ENCODE measurements around the gene RPL29.

The RPL29 gene

DNA sequence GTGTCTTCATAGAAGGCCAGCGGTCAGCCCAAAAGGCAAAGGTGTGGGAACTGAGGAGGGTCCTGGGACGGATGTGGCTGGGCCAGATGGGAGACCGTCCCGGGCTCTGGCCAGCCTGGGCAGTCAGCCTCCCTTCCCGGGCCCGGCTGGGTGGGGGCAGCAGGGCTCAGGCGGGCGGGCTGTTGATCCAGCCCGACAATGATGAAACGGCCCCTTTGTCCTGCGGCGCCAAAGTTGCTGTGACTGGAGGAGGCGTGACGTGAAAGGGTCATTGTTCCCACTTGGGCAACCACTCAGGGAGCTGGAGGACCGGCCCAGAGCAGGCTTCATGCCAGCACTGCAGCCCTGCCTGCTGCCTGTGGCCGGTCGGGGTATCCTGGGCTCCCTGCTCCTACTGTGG, 44.2 kb upstream of the RPL29 start:
- TF ChIP-seq, protein P1, sequence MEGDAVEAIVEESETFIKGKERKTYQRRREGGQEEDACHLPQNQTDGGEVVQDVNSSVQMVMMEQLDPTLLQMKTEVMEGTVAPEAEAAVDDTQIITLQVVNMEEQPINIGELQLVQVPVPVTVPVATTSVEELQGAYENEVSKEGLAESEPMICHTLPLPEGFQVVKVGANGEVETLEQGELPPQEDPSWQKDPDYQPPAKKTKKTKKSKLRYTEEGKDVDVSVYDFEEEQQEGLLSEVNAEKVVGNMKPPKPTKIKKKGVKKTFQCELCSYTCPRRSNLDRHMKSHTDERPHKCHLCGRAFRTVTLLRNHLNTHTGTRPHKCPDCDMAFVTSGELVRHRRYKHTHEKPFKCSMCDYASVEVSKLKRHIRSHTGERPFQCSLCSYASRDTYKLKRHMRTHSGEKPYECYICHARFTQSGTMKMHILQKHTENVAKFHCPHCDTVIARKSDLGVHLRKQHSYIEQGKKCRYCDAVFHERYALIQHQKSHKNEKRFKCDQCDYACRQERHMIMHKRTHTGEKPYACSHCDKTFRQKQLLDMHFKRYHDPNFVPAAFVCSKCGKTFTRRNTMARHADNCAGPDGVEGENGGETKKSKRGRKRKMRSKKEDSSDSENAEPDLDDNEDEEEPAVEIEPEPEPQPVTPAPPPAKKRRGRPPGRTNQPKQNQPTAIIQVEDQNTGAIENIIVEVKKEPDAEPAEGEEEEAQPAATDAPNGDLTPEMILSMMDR (IDR thresholded peaks at IDR 0.05; ENCODE audit: insufficient read depth, low read length, missing control alignments), result no peak
- no peak overlapping the region for H3K4me3 ChIP-seq (ENCODE audit: low read depth, low read length)
- no peak for DNase-seq (ENCODE audit: low read depth, low spot score)
- ChIA-PET POLR2A (interaction anchor here (0.5 kb wide), 1 partner anchor 17 kb away, joined by 3 read pairs; no protein-coding TSS in a partner anchor), CTCF (interaction anchor here (1.4 to 2.4 kb wide), 3 partner anchors 17 to 34 kb away, joined by 3 to 7 read pairs (median 6); no protein-coding TSS in a partner anchor)

DNA sequence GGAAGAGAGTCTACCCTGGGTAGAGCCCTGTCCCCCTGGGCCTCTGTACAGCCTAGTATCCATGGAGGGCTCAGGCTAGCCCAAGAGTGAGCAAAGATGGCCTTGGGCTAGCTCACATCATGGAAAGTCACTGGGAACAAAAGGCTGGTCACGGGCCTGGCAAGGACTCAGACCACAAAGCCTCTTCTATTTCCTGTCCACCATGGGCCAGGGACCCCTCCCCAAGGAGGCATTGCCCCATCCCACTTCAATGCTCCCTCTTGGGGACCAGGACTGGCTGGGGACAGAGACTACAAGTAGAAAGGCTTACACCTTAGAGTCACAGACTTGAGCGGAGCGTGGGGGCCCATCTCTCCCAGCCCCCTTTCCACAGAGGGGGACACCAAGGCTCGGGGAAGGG, 43.7 kb upstream of the RPL29 start:
- no peak overlapping the region for H3K4me3 ChIP-seq (ENCODE audit: low read depth, low read length)
- TF ChIP-seq, protein P1 (IDR thresholded peaks at IDR 0.05; ENCODE audit: insufficient read depth, low read length, missing control alignments), result no peak
- no peak for DNase-seq (ENCODE audit: low read depth, low spot score)
- CTCF ChIA-PET, result interaction anchor here (1.0 to 1.6 kb wide), 2 partner anchors 10 to 13 kb away, joined by 4 to 6 read pairs; no protein-coding TSS in a partner anchor
- POLR2A ChIA-PET, result no interaction called here

DNA sequence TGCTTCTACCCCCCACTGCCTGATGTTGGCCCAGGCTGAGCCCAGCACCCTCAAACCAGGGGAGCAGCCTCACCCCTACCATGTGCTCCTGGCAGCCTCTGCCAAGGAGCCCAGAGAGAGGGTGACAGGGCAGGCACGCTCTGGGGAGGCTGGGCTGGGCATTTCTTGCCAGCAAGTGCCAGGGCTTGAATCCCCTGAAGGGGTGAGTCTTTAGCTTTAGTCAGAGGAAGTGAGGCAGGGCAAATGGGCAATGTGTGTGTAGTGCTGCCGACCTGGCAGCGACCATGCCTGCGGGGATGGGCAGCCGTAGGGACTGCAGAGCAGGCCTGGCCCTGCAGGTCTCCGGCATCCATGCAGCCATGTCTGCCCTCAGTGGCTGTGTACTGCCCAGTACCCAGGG, 42.5 kb upstream of the RPL29 start:
- TF ChIP-seq, protein P1 (IDR thresholded peaks at IDR 0.05; ENCODE audit: insufficient read depth, low read length, missing control alignments), result no peak
- ChIA-PET CTCF (interaction anchor here (1.0 to 2.5 kb wide), 4 partner anchors 9 to 34 kb away, joined by 3 to 11 read pairs (median 5); no protein-coding TSS in a partner anchor), POLR2A (interaction anchor here (0.6 kb wide), 1 partner anchor 337 kb away, joined by 3 read pairs; no protein-coding TSS in a partner anchor)
- DNase-seq (ENCODE audit: low read depth, low spot score), result no peak
- no peak overlapping the region for H3K4me3 ChIP-seq (ENCODE audit: low read depth, low read length)

DNA sequence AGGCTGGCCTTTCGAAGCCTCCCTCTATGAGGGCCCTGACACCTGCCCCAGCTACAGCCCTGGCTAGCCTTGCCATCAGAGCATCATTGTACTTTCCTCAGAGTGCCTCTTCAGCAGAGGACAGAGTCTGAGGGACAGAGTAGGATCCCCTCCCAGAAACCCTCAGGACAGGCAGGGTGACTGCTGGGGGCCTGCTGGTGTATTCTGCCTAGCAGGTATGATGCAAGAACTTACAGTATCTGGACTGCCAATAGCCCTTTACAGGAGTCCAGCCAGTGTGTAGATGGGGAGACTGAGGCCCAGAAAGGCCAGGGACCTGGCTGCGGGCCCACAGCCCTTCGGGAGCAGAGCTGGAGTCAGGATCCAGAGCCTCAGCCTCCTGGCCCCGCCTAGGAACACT, 41.6 kb upstream of the RPL29 start:
- ChIA-PET POLR2A (interaction anchor here (1.9 kb wide), 1 partner anchor 9 kb away, joined by 6 read pairs; no protein-coding TSS in a partner anchor), CTCF (interaction anchor here (0.6 to 2.5 kb wide), 6 partner anchors 15 to 86 kb away, joined by 3 to 11 read pairs (median 4); partner anchors contain the start of gene RPL29)
- no peak overlapping the region for H3K4me3 ChIP-seq (ENCODE audit: low read depth, low read length)
- TF ChIP-seq, protein P1 (IDR thresholded peaks at IDR 0.05; ENCODE audit: insufficient read depth, low read length, missing control alignments), result no peak
- no peak for DNase-seq (ENCODE audit: low read depth, low spot score)

DNA sequence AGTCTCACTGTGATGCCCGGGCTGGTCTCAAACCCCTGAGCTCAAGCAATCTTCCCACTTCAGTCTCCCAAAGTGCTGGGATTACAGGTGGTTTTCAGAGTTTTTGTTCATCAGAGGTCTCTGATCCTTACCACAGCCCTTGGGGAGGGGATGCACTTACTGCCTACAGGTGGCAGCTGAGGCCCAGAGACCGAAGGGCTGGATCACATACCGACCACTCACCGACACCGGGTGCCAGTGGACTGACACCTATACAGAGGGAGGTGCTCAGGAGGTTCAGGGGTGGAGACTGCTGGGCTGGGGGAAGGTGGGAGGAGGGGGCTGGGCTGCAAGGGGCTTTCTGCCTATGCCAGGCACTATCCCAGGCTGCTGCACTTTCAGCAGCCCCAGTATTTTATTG, 41.1 kb upstream of the RPL29 start:
- CTCF ChIA-PET, result interaction anchor here (0.6 to 2.5 kb wide), 7 partner anchors 14 to 87 kb away, joined by 3 to 11 read pairs (median 5); partner anchors contain the start of gene RPL29
- POLR2A ChIA-PET, result interaction anchor here (1.9 kb wide), 1 partner anchor 10 kb away, joined by 6 read pairs; no protein-coding TSS in a partner anchor
- no peak for DNase-seq (ENCODE audit: low read depth, low spot score)

DNA sequence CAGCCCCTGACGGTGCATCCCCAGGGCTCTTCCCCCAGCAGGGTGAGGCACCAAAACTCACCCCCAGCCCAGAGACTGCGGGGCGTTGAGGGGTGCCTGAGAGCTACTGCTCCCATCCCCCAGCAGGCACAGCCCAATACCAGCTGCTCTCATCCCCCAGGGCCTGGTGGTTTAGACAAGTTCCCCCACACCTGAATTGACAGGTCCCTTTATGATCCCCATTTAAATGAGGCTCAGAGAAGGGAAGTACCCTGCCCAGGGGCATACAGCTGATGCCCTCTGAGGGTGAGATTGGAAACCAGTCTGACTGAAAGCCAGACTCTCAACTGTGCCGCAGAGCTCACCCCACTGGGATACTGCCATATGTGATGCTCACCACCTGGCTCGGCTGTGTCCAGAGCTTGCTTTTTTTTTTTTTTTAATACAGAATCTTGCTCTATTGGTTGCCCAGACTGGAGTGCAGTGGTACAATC, 40.6 kb upstream of the RPL29 start:
- CTCF ChIA-PET, result interaction anchor here (1.2 to 2.5 kb wide), 7 partner anchors 14 to 87 kb away, joined by 3 to 11 read pairs (median 5); no protein-coding TSS in a partner anchor
- DNase-seq (ENCODE audit: low read depth, low spot score), result no peak
- TF ChIP-seq, protein P1 (IDR thresholded peaks at IDR 0.05; ENCODE audit: insufficient read depth, low read length, missing control alignments), result no peak
- no peak overlapping the region for H3K4me3 ChIP-seq (ENCODE audit: low read depth, low read length)
- POLR2A ChIA-PET, result interaction anchor here (1.9 kb wide), 1 partner anchor 10 kb away, joined by 6 read pairs; no protein-coding TSS in a partner anchor

More for the DNA sequence above, 41.1 kb upstream of the RPL29 start:
- TF ChIP-seq, protein P1 (IDR thresholded peaks at IDR 0.05; ENCODE audit: insufficient read depth, low read length, missing control alignments), result no peak
- H3K4me3 ChIP-seq (ENCODE audit: low read depth, low read length), result no peak overlapping the region
